Fibroblast of mammary gland (primary cell): ENCODE measurements around the gene SFRP4.

Source experiments
- DNase-seq: peaks from one replicate; pipeline ENCODE4 v3.0.0-alpha.2; 2010; ENCODE audit warnings: low read depth
- H3K4me3 ChIP-seq: 2 replicates; pipeline ENCODE4 v1.5.1; 2011; ENCODE audit warnings: low read depth, mild to moderate bottlenecking, low read length, moderate library complexity; ENCODE audit not compliant: control insufficient read depth
- TF ChIP-seq, protein P1 (sequence below): conservative IDR thresholded peaks from 2 replicates; pipeline ENCODE4 v1.5.1; 2011; ENCODE audit warnings: low read depth, low read length, inconsistent platforms; ENCODE audit not compliant: control insufficient read depth, insufficient read depth

The SFRP4 gene

DNA sequence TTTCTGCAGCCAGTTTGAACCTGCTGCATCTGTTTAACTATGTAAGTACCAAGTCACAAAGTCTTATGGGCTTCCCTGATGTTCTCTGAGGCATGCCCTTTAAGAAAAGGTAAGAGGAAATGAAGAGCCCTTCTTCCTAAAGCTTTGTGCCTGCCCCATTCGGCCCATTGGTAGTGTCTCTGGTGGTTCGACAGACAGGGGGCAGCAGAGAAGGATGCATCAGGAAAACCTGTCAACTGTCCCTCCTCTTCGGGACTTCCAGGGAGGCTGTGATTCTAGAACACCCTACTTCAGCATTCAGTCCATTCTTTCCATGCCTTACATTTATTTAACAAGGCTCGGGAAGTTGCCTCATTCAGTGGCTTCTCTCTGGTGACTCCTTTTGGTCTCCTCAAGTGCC lies 1.9 kb upstream of the SFRP4 start:
- no peak for DNase-seq
- TF ChIP-seq, protein P1, sequence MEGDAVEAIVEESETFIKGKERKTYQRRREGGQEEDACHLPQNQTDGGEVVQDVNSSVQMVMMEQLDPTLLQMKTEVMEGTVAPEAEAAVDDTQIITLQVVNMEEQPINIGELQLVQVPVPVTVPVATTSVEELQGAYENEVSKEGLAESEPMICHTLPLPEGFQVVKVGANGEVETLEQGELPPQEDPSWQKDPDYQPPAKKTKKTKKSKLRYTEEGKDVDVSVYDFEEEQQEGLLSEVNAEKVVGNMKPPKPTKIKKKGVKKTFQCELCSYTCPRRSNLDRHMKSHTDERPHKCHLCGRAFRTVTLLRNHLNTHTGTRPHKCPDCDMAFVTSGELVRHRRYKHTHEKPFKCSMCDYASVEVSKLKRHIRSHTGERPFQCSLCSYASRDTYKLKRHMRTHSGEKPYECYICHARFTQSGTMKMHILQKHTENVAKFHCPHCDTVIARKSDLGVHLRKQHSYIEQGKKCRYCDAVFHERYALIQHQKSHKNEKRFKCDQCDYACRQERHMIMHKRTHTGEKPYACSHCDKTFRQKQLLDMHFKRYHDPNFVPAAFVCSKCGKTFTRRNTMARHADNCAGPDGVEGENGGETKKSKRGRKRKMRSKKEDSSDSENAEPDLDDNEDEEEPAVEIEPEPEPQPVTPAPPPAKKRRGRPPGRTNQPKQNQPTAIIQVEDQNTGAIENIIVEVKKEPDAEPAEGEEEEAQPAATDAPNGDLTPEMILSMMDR: peak; percentile 14

DNA sequence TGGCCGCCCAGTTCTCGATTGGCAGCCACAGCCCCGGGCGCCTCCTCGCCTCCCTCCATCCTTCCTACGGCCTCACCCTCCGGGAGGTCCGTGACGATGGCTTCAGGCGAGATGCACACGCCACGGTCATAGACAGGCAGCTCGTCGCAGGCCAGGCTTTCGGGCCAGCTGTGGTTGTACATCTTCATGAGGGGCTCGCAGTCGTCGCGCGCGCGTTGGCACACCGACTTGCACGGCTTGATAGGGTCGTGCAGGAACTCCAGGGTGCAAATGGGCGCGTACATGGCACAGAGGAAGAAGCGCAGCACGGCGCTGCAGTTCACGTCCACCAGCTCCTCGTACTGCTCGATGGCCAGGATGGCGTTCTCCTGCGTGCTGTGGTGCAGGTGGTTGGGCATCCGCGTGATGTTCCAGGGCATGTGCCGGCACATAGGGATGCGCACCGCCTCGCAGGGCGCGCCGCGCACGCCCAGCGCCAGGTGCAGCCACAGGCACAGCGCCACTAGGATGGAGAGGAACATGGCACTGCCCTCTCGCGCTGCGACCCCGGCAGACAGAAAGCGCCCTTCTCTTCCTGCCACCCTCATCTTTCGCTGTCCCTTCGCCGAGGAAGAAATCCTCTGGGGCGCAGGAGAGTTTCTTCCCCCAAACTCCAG lies 472 bp downstream of the SFRP4 start:
- peak overlapping the region; percentile 39 for H3K4me3 ChIP-seq
- no peak for DNase-seq
- TF ChIP-seq, protein P1: no peak

More for the DNA sequence above, 1.9 kb upstream of the SFRP4 start:
- no peak overlapping the region for H3K4me3 ChIP-seq

DNA sequence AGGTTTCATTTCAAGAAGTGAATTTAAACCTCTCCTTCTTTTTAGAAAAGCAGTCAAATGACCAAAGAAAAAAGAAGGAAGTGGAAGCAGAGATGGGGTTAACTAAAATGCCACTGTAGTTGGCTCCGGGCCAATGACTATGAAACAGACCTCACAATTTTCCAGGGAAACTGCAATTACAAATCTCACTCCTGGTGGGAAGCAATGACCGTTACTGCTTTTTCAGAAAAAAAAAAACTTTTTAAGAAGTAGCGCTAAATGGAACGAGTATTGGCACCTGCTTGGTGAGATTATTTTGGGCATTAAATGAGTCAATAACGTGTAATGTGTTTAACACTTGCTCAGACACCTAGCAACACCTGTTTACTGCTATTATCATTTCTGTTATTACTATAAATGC lies 1.2 kb downstream of the SFRP4 start:
- no peak for DNase-seq
- TF ChIP-seq, protein P1: no peak
- no peak overlapping the region for H3K4me3 ChIP-seq

DNA sequence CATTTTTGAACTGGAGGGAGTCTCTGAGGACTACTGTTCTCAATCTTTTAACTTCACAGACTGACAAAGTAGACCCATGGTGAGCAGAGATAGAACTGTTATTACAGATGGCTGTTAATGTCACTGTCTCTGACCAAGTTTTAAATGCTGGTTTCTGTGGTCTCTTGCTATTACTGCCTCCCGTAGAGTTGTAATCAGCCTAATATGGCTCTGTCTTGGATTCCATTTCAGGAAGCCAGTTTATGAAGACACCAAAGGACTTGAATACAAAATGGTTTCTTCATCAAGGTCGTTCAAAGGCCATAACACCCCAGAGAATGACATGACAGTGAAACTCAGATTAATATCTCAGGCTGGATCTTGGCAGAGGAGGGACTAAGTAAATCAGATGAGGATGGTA lies 3.9 kb downstream of the SFRP4 start:
- TF ChIP-seq, protein P1: no peak
- DNase-seq: no peak
- H3K4me3 ChIP-seq: no peak overlapping the region

DNA sequence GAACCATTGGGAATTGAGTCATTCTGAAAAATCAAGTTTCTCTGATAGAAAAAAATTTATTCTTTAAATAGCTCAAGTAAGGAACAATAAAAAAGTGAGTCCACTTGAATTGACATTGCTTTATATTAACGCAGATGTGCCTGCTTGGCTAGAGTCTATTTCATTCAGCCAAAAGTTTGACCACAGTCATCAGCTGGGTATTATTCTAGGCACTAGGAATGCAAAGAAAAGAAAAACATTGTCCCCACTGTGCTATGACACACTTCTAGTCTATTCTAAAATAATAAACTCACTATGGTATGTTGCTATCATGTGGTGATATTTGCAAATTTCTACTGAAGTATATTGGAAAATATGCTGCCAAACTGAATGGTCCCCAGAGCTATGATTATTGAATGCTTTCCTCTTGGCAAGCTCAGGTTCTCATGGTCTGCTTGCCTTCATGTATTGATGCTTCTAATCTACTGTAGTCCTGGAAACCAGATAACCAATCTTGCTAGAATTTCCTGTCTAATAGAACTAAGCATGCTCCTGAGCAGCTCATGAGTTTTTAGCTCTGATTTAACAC lies 8.3 kb downstream of the SFRP4 start:
- TF ChIP-seq, protein P1: no peak
- peak; percentile 65 for DNase-seq
- no peak overlapping the region for H3K4me3 ChIP-seq

DNA sequence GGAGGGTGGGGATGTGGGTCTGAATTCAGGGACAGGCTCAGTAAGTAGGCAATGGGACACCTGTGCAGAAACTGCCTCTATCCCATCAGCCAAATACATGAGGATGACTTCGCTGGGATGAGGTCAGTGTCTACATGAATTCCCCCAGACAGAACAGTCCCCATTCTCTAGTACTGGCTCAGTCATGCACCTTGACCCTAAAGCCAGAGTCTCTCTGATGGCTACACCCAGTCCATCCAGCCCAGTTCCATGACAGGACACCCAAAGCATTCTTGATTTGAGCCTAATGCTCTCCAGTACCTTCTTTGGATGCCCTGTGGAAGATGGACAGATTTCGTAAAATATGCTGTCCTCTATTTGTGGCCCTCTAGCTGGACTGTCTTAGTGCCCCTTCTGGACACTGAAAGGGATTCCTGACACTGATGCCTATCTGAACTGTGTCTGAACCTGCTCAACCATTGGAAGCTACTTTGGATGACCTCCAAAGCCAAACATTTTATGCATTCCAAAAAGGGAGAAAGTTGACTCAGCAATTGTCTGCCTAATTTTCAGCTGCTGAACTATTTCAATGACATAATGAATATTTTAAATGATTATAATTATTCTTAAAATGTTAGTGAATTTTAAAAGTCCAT lies 14.6 kb downstream of the SFRP4 start:
- peak; percentile 47 for DNase-seq

More for the DNA sequence above, 14.6 kb downstream of the SFRP4 start:
- TF ChIP-seq, protein P1: no peak
- H3K4me3 ChIP-seq: no peak overlapping the region
